ENCODE measurements around the gene PSENEN. TPM values are rescaled to one million over a fixed set of nuclear protein-coding genes. Genes with fewer than 3 reads are reported as not detected.

PSENEN gene
- total and polyA plus RNA-seq, 2 of the 8 experiments (the other 6 are each of a cell fraction or from before 2014, with no cell fraction given), result 66.7 to 75.3 TPM

- Histone ChIP-seq H3K56ac (replicated peaks; ENCODE audit: insufficient read length, low read depth, low read length) (no peak within 1 kb of the TSS), H4K91ac (replicated peaks; ENCODE audit: insufficient read length, low read length) (no peak within 1 kb of the TSS), H3K4me1 (replicated peaks in 1 of 4; ENCODE audit: control insufficient read depth in 3 of 4, insufficient read depth in 4 of 4, low read length in 3 of 4) (peaks cover 0 to 4% (median 2%) of the 10 kb centered on the region in 4 experiments; a peak in 3 of 7 replicates), H4K5ac (ENCODE audit: insufficient read length, low read depth, low read length) (no peak within 1 kb of the TSS), H2AFZ (ENCODE audit: low read length) (peak within 1 kb of the TSS; percentile 86; the same call in 1 of the 2 replicates), H3K79me1 (ENCODE audit: low read depth, low read length) (no peaks in the 10 kb centered on the region; the same call in none of the 2 replicates), H3K27me3 (replicated peaks in 1 of 4; ENCODE audit: control insufficient read depth in 3 of 4, extremely low read depth in 1 of 4, insufficient read depth in 3 of 4, low read length in 3 of 4) (no peaks in the 10 kb centered on the region), H3K14ac (ENCODE audit: insufficient read length) (no peak within 1 kb of the TSS), H3K9ac (replicated peaks in 1 of 4; ENCODE audit: extremely low read depth in 1 of 4, low read depth in 3 of 4, low read length in 3 of 4) (peak within 1 kb of the TSS; percentile 14 to 70 (median 46); a peak in 3 of 7 replicates), H3K23ac (ENCODE audit: insufficient read length) (no peak within 1 kb of the TSS), H2BK120ac (replicated peaks; ENCODE audit: low read depth, low read length) (no peak within 1 kb of the TSS), H2BK20ac (ENCODE audit: low read length) (no peak within 1 kb of the TSS), H4K20me1 (replicated peaks in 1 of 2; ENCODE audit: control insufficient read depth in 1 of 2, insufficient read depth in 2 of 2, low read length in 2 of 2) (no peaks in the 10 kb centered on the region), H2BK15ac (ENCODE audit: low read length) (no peak within 1 kb of the TSS), H3K4me3 (ENCODE audit: extremely low read depth in 1 of 4, insufficient read depth in 2 of 4, low read depth in 3 of 4, low read length in 4 of 4) (peak within 1 kb of the TSS; percentile 58 to 93 (median 90)), H3K9me3 (ENCODE audit: insufficient read depth in 2 of 2, low read depth in 1 of 2, low read length in 1 of 2) (no peaks in the 10 kb centered on the region), H4K8ac (ENCODE audit: extremely low read depth, insufficient read depth, low read length) (no peak within 1 kb of the TSS), H3K36me3 (ENCODE audit: control insufficient read depth in 2 of 4, insufficient read depth in 4 of 4, low read length in 3 of 4) (no peaks in the 10 kb centered on the region), H3K27ac (ENCODE audit: low read depth, low read length) (no peak within 1 kb of the TSS), H3K23me2 (ENCODE audit: low read depth, low read length) (peaks cover 11% of the 10 kb centered on the region), H2BK12ac (ENCODE audit: low read depth, low read length) (no peak within 1 kb of the TSS), H3K4ac (replicated peaks; ENCODE audit: insufficient read length, low read depth, low read length) (peak within 1 kb of the TSS; percentile 61), H3K18ac (ENCODE audit: extremely low read depth, low read length) (no peak within 1 kb of the TSS), H2AK5ac (ENCODE audit: low read depth, low read length) (no peak within 1 kb of the TSS), H3K4me2 (ENCODE audit: insufficient read depth in 1 of 2, low read depth in 2 of 2, low read length in 2 of 2) (peak within 1 kb of the TSS; percentile 90 to 94), H2BK5ac (ENCODE audit: low read depth, low read length) (no peak within 1 kb of the TSS; the same call in 1 of the 2 replicates), H3K79me2 (ENCODE audit: control insufficient read depth in 1 of 2, insufficient read depth in 2 of 2, low read length in 2 of 2) (peaks cover 0 to 7% of the 10 kb centered on the region in 2 experiments; a peak in 1 of 4 replicates)
- POLR2A ChIA-PET (ENCODE audit: partially characterized antibody), result interaction anchor here (0.6 to 1.5 kb wide), 16 partner anchors 8 to 138 kb away, joined by 3 to 18 read pairs (median 4); partner anchors contain the start of gene HSPB6
- peak; percentile 86 for FAIRE-seq
- DNase-seq (ENCODE audit: low read depth in 1 of 2, low spot score in 2 of 2), result peak; percentile 97 to 99
- 3% methylated on average over 42 of the region's 45 CpGs; no CpG with 5 or more reads in 1 of the 2 experiments for WGBS, 2 experiments (ENCODE audit: extremely low coverage in 1 of 2, insufficient coverage in 1 of 2, insufficient read length in 1 of 2, insufficient replicate concordance in 2 of 2, low coverage in 1 of 2, low lambda C conversion rate in 2 of 2, missing lambda C conversion rate in 1 of 2)
- CTCF ChIA-PET (ENCODE audit: partially characterized antibody), result interaction anchor here (0.7 to 2.0 kb wide), 10 partner anchors 9 to 192 kb away, joined by 3 to 6 read pairs (median 3); partner anchors contain the start of gene PRODH2
- TF ChIP-seq CREB1 (IDR thresholded peaks at IDR 0.05), result peak; percentile 72
- TF ChIP-seq JUN (IDR thresholded peaks at IDR 0.05; ENCODE audit: low read depth, low read length), result no peak
- TF ChIP-seq HDAC2 (IDR thresholded peaks at IDR 0.05; ENCODE audit: borderline replicate concordance in 1 of 2, low read depth in 2 of 2, low read length in 2 of 2), result peak in 1 of 2 experiments; percentile 82; a peak in 2 of 4 replicates
- TF ChIP-seq PHF8 (conservative IDR thresholded peaks at IDR 0.05; ENCODE audit: low read depth, low read length), result peak; percentile 37; the same call in 1 of the 2 replicates
- TF ChIP-seq NRF1 (IDR thresholded peaks at IDR 0.05; ENCODE audit: low read depth, low read length), result peak; percentile 75
- 0 out of 2 replicates have a peak, but pooled peaks have one; percentile 8 for TF ChIP-seq BACH1 (IDR thresholded peaks at IDR 0.05; ENCODE audit: low read length)
- peak; percentile 79 for TF ChIP-seq BRCA1 (IDR thresholded peaks at IDR 0.05; ENCODE audit: low read depth, low read length)
- TF ChIP-seq TAF7 (optimal IDR thresholded peaks at IDR 0.05; ENCODE audit: borderline replicate concordance, low read depth, low read length), result no peak
- TF ChIP-seq SIX5 (IDR thresholded peaks at IDR 0.05; ENCODE audit: low read depth, low read length), result peak; percentile 91
- TF ChIP-seq FOSL1 (IDR thresholded peaks at IDR 0.05; ENCODE audit: insufficient read depth, low read depth, low read length), result no peak
- no peak for TF ChIP-seq YY1 (IDR thresholded peaks at IDR 0.05; ENCODE audit: low read depth, low read length)
Measured at GRCh38 chr19:35748106-35749020, 2.9 kb downstream of the PSENEN start, which contains the start of gene LIN37. TSS of gene LIN37 (plus strand) at chr19:35748576. CDS start at chr19:35748725, 149 bp downstream.

All from H1 (cell line).